ENCODE measurements around the gene PRRX2. TPM values are rescaled to one million over a fixed set of nuclear protein-coding genes. Genes with fewer than 3 reads are reported as not detected.

The PRRX2 gene
- total and polyA plus RNA-seq, 4 donors, result 0.03 to 0.08 TPM; not detected in 2

DNA sequence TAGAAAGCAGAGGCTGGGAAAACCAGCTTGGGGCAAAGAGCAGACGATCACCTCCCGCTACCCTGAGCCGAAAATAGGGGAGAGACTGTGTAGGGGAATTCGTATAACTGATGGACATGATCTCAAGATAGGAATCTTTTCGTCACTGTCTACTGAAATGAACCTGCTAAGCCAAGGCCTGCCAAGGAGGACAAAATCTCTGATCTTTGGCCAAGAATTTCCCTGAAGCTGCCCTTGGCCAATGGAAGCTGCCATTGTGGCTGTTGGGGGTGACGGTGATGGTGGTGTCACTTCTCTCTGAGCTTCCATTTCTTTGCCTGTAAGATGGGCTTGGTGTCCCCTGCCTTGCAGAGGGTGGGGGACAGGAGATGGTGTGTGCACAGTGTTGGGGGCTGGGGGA lies 90.7 kb downstream of the PRRX2 start:
- Histone ChIP-seq H3K4me3 (ENCODE audit: low read depth in 1 of 3, low read length in 3 of 3) (no peak overlapping the region), H3K27me3 (ENCODE audit: control insufficient read depth in 4 of 4, insufficient read depth in 4 of 4, low read length in 3 of 4) (peaks cover 0 to 4% (median 0%) of the 10 kb centered on the region in 4 donors), H3K9ac (ENCODE audit: low read depth in 1 of 2, low read length in 2 of 2) (no peak overlapping the region), H3K9me3 (ENCODE audit: control insufficient read depth in 4 of 4, low read length in 3 of 4) (no peaks in the 10 kb centered on the region), H3K27ac (ENCODE audit: low read depth in 1 of 2, low read length in 2 of 2) (no peak overlapping the region), H3K4me1 (ENCODE audit: control insufficient read depth in 4 of 4, insufficient read depth in 4 of 4, low read length in 3 of 4) (no peaks in the 10 kb centered on the region), H3K36me3 (ENCODE audit: control insufficient read depth in 4 of 4, insufficient read depth in 3 of 4, low read depth in 1 of 4, low read length in 3 of 4) (no peaks in the 10 kb centered on the region)
- DNase-seq (ENCODE audit: low spot score), result no peak
- TF ChIP-seq RAD21 (IDR thresholded peaks at IDR 0.05) (no peak), MAX (IDR thresholded peaks at IDR 0.05) (no peak), ZBTB33 (IDR thresholded peaks at IDR 0.05) (no peak), FOXA1 (IDR thresholded peaks at IDR 0.05) (no peak), ATF3 (IDR thresholded peaks at IDR 0.05) (no peak), FOXA2 (IDR thresholded peaks at IDR 0.05) (no peak), GABPA (IDR thresholded peaks at IDR 0.05 in 1 of 2, conservative IDR thresholded peaks at IDR 0.05 in 1 of 2) (no peak), HNF4A (conservative IDR thresholded peaks at IDR 0.05) (no peak), REST (IDR thresholded peaks at IDR 0.05) (no peak), TAF1 (conservative IDR thresholded peaks at IDR 0.05) (no peak), EGR1 (IDR thresholded peaks at IDR 0.05; ENCODE audit: low read depth in 2 of 2) (no peak), RXRA (IDR thresholded peaks at IDR 0.05) (no peak), SP1 (IDR thresholded peaks at IDR 0.05) (no peak), HNF4G (IDR thresholded peaks at IDR 0.05) (no peak), NR2F2 (IDR thresholded peaks at IDR 0.05) (no peak), JUND (IDR thresholded peaks at IDR 0.05) (no peak), YY1 (IDR thresholded peaks at IDR 0.05) (no peak)
- TF ChIP-seq, protein P1, sequence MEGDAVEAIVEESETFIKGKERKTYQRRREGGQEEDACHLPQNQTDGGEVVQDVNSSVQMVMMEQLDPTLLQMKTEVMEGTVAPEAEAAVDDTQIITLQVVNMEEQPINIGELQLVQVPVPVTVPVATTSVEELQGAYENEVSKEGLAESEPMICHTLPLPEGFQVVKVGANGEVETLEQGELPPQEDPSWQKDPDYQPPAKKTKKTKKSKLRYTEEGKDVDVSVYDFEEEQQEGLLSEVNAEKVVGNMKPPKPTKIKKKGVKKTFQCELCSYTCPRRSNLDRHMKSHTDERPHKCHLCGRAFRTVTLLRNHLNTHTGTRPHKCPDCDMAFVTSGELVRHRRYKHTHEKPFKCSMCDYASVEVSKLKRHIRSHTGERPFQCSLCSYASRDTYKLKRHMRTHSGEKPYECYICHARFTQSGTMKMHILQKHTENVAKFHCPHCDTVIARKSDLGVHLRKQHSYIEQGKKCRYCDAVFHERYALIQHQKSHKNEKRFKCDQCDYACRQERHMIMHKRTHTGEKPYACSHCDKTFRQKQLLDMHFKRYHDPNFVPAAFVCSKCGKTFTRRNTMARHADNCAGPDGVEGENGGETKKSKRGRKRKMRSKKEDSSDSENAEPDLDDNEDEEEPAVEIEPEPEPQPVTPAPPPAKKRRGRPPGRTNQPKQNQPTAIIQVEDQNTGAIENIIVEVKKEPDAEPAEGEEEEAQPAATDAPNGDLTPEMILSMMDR (IDR thresholded peaks at IDR 0.05; ENCODE audit: low read depth, low read length, missing input control), result no peak
- 93% methylated on average over 6 of the region's 6 CpGs for WGBS

All from liver (tissue), 9 donors.